ENCODE measurements around the gene GIGYF1. TPM values are rescaled to one million over a fixed set of nuclear protein-coding genes. Genes with fewer than 3 reads are reported as not detected.

GIGYF1 gene
- polyA plus RNA-seq, 3 donors: 17.3 to 35.3 (median 19.1) TPM

DNA sequence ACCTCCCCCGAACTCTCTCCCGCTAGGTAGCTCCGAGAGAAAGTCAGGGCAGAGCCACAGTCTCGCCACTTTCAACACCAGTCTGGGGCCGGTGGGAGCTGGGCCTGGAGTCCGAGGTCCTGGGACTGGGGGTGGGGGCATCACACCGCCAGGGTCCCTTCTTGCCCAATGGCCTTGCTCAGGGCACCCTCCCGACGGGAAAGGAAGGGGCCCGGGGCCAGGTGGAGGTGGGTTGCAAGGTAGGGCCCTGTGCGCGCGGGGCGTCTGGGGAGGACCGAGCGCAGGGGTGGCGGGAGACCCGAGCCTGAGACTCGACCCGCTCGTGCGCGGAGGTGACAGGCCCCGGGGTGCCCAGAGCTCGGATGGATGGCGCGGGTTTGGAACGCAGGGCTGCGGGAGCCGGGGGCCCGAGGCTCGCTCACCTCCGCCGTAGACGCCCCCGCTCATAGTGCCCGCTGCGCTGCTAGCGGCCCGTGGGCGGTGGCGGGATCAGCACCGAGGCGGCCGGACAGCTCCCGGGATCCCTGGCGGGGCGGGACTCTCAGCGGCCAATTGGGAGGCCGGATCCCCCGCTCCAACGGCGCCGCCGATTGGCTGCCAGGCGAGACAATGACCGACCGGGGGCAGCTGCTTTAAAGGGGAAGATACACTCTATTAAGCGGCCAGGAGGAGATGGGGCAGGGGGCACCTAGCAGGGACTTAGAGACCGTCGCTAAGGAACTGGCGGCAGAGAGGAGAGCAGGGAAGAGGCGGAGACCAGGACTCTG lies 38.0 kb downstream of the GIGYF1 start, which contains the start of gene ACTL6B:
Gene ACTL6B (minus strand): TSS at position 541 of the 767 bp plus-strand sequence. CDS start 94 bp downstream, at position 447.
- 5 to 11% (median 8%) methylated on average over 53 to 63 of the region's 63 CpGs for WGBS, 3 donors
- no peak within 1 kb of the TSS for H3K27ac ChIP-seq (ENCODE audit: low read depth, low read length)

- WGBS, 3 donors: 41 to 60% (median 52%) methylated on average over 23 to 25 of the region's 25 CpGs
Observed at GRCh38 chr7:100654908-100655831, 38.9 kb downstream of the GIGYF1 start.

DNA sequence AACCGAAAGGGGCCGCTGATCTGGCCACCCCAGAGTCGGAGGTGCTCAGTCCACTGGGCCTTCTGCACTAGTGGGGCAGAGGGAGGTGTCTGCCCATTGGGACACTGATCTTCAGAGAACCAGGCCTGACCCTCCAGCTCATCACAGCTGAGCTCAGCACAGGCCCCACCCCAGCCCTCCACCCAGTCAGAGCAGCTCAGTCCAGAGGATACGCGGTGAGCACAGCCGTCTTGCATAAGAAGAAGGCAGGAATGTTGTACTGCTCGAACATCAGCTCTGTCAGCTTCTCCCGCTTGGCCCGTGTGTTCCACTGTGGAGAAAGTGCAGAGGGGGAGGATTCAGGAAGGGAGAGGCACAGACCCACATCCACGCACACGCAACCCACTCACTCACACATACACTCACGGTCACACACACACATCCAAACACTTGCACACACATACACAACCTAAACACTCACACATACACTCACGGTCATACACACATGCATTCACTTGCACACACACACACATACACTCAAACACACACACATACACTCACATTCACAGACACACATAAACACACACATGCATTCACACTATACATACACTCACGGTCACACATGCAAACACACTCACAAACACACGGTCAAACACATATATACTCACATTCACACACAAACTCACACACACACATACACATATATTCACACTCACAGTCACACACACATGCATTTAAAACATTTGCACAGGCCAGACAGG lies 44.1 kb downstream of the GIGYF1 start:
- no peak overlapping the region for H3K27ac ChIP-seq (ENCODE audit: low read depth, low read length)
- WGBS, 3 donors: 72 to 75% (median 74%) methylated on average over 15 of the region's 15 CpGs

More at GRCh38 chr7:100654908-100655831, 38.9 kb downstream of the GIGYF1 start:
- no peak overlapping the region for H3K27ac ChIP-seq (ENCODE audit: low read depth, low read length)

DNA sequence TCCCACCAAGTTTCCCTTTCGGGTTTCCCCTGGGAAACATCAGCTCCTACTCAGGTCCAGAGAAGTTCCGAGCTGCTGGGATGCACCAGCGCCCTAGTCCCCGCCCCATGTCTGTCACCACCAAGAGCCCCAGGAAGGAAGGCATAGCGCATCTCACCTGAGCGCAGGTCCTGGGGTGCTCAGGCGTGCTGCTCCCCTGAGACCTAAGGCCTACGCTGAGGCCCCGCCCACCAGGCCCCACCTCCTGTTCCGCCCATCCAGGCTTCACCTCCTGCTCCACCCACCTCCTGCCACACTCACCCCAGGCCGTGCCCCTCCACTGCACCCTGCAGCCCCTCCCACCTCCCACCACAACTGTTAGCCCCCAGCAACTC lies 51.5 kb downstream of the GIGYF1 start:
- H3K27ac ChIP-seq (ENCODE audit: low read depth, low read length): no peak overlapping the region
- WGBS, 3 donors: 50 to 72% (median 59%) methylated on average over 8 to 11 of the region's 11 CpGs

DNA sequence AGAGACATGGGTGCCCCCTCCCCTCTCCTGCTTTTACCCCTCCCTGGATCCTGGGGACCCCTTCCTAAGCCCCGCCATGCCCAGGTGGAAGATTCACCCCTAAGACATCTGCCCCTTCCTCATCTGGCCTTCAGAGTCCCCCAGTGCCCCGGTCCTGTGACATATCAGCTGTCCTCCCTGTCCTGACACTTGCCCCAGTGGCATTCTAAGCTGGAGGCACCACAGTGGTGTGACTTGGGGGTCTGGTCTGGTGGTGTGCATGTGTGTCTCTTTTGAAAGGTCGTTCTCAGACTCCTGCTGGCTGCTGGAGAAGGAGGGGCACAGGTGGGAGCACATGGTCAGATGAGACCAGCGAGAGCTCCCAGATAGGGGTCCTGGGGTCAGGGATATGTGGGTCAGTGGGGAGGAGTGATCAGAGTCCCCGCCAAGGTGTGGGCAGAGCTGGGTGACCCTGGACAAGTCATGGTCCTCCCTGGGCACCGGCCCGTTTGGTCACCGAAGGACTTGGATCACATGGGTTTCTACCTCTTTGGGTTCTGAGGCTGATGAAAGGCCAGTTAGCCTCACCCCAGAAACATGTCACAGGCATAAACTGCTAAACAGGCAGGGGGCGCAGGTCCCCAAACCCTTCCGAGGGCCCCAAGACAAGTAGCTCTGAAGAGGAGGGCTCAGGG lies 52.1 kb downstream of the GIGYF1 start:
- no peak overlapping the region for H3K27ac ChIP-seq (ENCODE audit: low read depth, low read length)
- WGBS, 3 donors: 77 to 83% (median 82%) methylated on average over 10 of the region's 10 CpGs

- H3K27ac ChIP-seq (ENCODE audit: low read depth, low read length): no peak within 1 kb of the TSS
- 26 to 48% (median 44%) methylated on average over 9 to 10 of the region's 10 CpGs for WGBS, 3 donors
Observed at GRCh38 chr7:100641463-100641859, 52.6 kb downstream of the GIGYF1 start, which contains the start of gene TFR2. Gene TFR2, minus strand, starts transcription at chr7:100641552. Its CDS starts 43 bp downstream, at chr7:100641509.

GRCh38 chr7:100640517-100641440 lies 53.3 kb downstream of the GIGYF1 start:
- H3K27ac ChIP-seq (ENCODE audit: low read depth, low read length): no peak overlapping the region
- 66 to 77% (median 66%) methylated on average over 21 to 24 of the region's 24 CpGs for WGBS, 3 donors

- H3K27ac ChIP-seq (ENCODE audit: low read depth, low read length): no peak overlapping the region
- WGBS, 3 donors: 83 to 88% (median 84%) methylated on average over 17 of the region's 17 CpGs
Observed at GRCh38 chr7:100639995-100640516, 54.0 kb downstream of the GIGYF1 start.

DNA sequence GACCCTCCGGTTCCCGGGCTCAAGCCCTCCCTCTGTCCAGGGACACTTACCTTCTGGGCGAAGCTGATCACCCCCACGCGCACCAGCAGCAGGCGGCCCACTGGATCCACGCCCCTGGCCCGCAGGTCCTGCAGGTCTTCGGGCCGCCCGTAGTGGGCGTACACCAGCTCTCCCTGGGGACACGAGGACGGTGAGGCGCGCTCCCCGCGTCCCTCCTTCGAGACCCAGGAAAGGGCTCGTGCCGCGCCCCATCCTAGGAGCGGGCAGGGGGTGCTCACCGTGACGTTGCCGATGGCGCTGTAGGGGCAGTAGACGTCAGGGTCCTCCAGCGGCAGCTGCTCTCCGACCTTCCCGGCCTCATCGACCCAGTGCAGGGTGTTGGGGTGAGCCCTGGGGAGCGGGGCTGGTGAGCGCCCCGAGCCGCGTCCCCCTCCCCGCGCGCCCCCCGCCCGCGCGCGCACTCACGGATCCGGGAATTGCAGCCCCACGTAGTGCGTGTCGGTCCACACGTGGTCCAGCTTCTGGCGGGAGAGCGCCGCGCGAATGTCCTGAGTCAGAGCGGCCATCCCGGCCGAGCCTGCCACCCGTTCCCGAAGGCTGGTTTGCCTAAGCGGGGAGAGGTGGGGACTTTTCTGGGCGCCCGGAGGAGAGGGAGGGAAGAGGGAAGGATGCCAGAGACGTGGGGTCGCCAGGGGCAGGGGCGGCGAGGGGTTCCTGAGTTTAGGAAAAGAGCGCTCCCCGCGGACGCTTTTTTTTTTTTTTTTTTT lies 60.9 kb downstream of the GIGYF1 start:
- WGBS, 3 donors: 1 to 19% (median 2%) methylated on average over 68 to 72 of the region's 72 CpGs
- no peak overlapping the region for H3K27ac ChIP-seq (ENCODE audit: low read depth, low read length)

- 88 to 93% (median 92%) methylated on average over 4 of the region's 4 CpGs for WGBS, 3 donors
- H3K27ac ChIP-seq (ENCODE audit: low read depth, low read length): no peak overlapping the region
Observed at GRCh38 chr7:100630066-100630465, 64.0 kb downstream of the GIGYF1 start.

Other genes with a start within 250 kb of the GIGYF1 start
- under 1 TPM in 2 of 3 donors, not detected in 1; 0.13 to 0.28 TPM for gene SPACDR, start 230.0 kb downstream of the GIGYF1 start, polyA plus RNA-seq
- gene TSC22D4, start 215.0 kb downstream of the GIGYF1 start, polyA plus RNA-seq: 10 to 100 TPM; 20.6 to 49.0 (median 27.0) TPM
- gene NYAP1, start 210.3 kb downstream of the GIGYF1 start, polyA plus RNA-seq: 1 to 10 TPM in 1 of 3 donors, under 1 TPM in 2; 0.68 to 1.8 (median 0.83) TPM
- 10 to 100 TPM; 10.4 to 21.8 (median 16.6) TPM for gene AGFG2, start 155.0 kb downstream of the GIGYF1 start, polyA plus RNA-seq
- gene SAP25, start 120.3 kb downstream of the GIGYF1 start, polyA plus RNA-seq: 1 to 10 TPM; 2.5 to 4.3 (median 2.9) TPM
- gene LRCH4, start 108.1 kb downstream of the GIGYF1 start, polyA plus RNA-seq: 10 to 100 TPM; 23.5 to 37.1 (median 33.4) TPM
- gene FBXO24, start 107.9 kb downstream of the GIGYF1 start, polyA plus RNA-seq: under 1 TPM; 0.16 to 0.52 (median 0.45) TPM
- gene PCOLCE, start 91.9 kb downstream of the GIGYF1 start, polyA plus RNA-seq: 10 to 100 TPM; 21.8 to 89.5 (median 80.4) TPM
- gene MOSPD3, start 81.7 kb downstream of the GIGYF1 start, polyA plus RNA-seq: 10 to 100 TPM; 13.1 to 25.6 (median 17.9) TPM
- gene TFR2, start 52.7 kb downstream of the GIGYF1 start, polyA plus RNA-seq: 1 to 10 TPM in 1 of 3 donors, under 1 TPM in 2; 0.22 to 1.5 (median 0.48) TPM
- under 1 TPM in 2 of 3 donors, not detected in 1; 0.09 to 0.53 TPM for gene ACTL6B, start 37.8 kb downstream of the GIGYF1 start, polyA plus RNA-seq
- 100 to 1,000 TPM; 156 to 286 (median 227) TPM for gene GNB2, start 20.5 kb downstream of the GIGYF1 start, polyA plus RNA-seq
- 10 to 100 TPM; 25.2 to 31.3 (median 27.4) TPM for gene POP7, start 11.9 kb upstream of the GIGYF1 start, polyA plus RNA-seq
- gene EPO, start 26.2 kb upstream of the GIGYF1 start, polyA plus RNA-seq: 1 to 10 TPM in 1 of 3 donors, under 1 TPM in 1, not detected in 1; 0.06 to 4.4 TPM
- gene ZAN, start 39.3 kb upstream of the GIGYF1 start, polyA plus RNA-seq: under 1 TPM in 1 of 3 donors, not detected in 2; 0.02 TPM
- gene EPHB4, start 133.3 kb upstream of the GIGYF1 start, polyA plus RNA-seq: 10 to 100 TPM; 22.2 to 37.5 (median 22.6) TPM
- gene SLC12A9, start 158.5 kb upstream of the GIGYF1 start, polyA plus RNA-seq: 10 to 100 TPM; 12.0 to 18.8 (median 13.8) TPM
- 10 to 100 TPM; 37.1 to 57.1 (median 51.7) TPM for gene TRIP6, start 173.1 kb upstream of the GIGYF1 start, polyA plus RNA-seq
- gene SRRT, start 180.9 kb upstream of the GIGYF1 start, polyA plus RNA-seq: 10 to 100 TPM; 47.0 to 74.9 (median 57.4) TPM
- 1 to 10 TPM; 3.3 to 6.2 (median 3.5) TPM for gene UFSP1, start 195.5 kb upstream of the GIGYF1 start, polyA plus RNA-seq
- gene ACHE, start 201.6 kb upstream of the GIGYF1 start, polyA plus RNA-seq: 1 to 10 TPM in 1 of 3 donors, under 1 TPM in 2; 0.67 to 2.4 (median 0.73) TPM